Right cardiac atrium (tissue), 5 donors: ENCODE data around the gene ADAP1. TPM values are rescaled to one million over a fixed set of nuclear protein-coding genes. Genes with fewer than 3 reads are reported as not detected.

Experiments
- ATAC-seq, 2 donors: fragments of 200-7000 bp; cut with Tn5 transposase; one replicate each; pipeline versions ENCODE4 v1.8.0 to v1.9.1; 2020; ENCODE audit warnings: moderate library complexity in 2 of 2, mild to moderate bottlenecking in 1 of 2
- DNase-seq, 3 donors: peaks; one replicate each; pipeline ENCODE4 v3.0.0-alpha.2; 2020
- H3K27ac ChIP-seq: one replicate; pipeline ENCODE4 v1.5.1; 2013; ENCODE audit warnings: mild to moderate bottlenecking, low read length, control low read depth, moderate library complexity
- H3K27me3 ChIP-seq: one replicate; pipeline ENCODE4 v1.6.1; 2013; ENCODE audit not compliant: control insufficient read depth, insufficient read depth
- H3K4me1 ChIP-seq: one replicate; pipeline ENCODE4 v1.6.1; 2013; ENCODE audit warnings: low read length; ENCODE audit not compliant: control insufficient read depth, insufficient read depth
- H3K4me3 ChIP-seq: one replicate; pipeline ENCODE4 v1.5.1; 2013; ENCODE audit warnings: low read length, control low read depth
- H3K9me3 ChIP-seq: one replicate; pipeline ENCODE4 v1.6.1; 2013; ENCODE audit warnings: low read length; ENCODE audit not compliant: control insufficient read depth
- WGBS: extraction: QIAGEN DNeasy Blood & Tissue Kit; methylation state at CpG from one replicate; pipeline ENCODE4 v1.1.7; 2013; 5-methylcytosine and 5-hydroxymethylcytosine counted together
- intact Hi-C, 4 donors: fragments of 100-400 bp; cut with DNase I; formaldehyde crosslinking; loops; one replicate each; pipeline versions ENCODE4 v1.11.0 to v1.14.0; 2022 to 2023
- polyA plus RNA-seq: library from polyadenylated mRNA; stranded (reverse); fragments of 200-250 nt; gene quantifications from one replicate; pipeline ENCODE4 v1.2.3, GENCODE V29; 2013
- total RNA-seq, 4 donors: library from RNA; stranded (reverse); fragmentation: NEBNext Ultra II Directional; extraction: Animal tissue kit (Norgen Biotek cat#: 25700); gene quantifications; one replicate each; pipeline ENCODE4 v1.2.1, GENCODE V29; 2021
- donor health status: healthy with polysubstance abuse.
- donor health status: DM: no; HTN: yes; CAD: no.
- donor health status: DM: no; HTN: no; CAD: no.
- donor health status: DM: no; HTN: yes; CAD: no; lungs with severe emphysema.
- donor health status: DM: yes; HTN: yes; CAD: no.

ADAP1 gene
- total and polyA plus RNA-seq, 5 donors: 4.8 to 8.4 (median 6.5) TPM

GRCh38 chr7:916291-916941 lies 38.1 kb downstream of the ADAP1 start:
- no peaks in the 10 kb centered on the region for H3K4me1 ChIP-seq
- H3K9me3 ChIP-seq: no peaks in the 10 kb centered on the region
- H3K4me3 ChIP-seq: no peak overlapping the region
- H3K27ac ChIP-seq: no peak overlapping the region
- intact Hi-C loops: loop anchor here in 1 of 4 donors (10.0 kb wide), 1 partner anchor 148 kb away; no protein-coding TSS in a partner anchor
- WGBS: 31% methylated on average over 17 of the region's 17 CpGs
- peak; percentile 17 to 70 (median 67) for DNase-seq
- no peaks in the 10 kb centered on the region for H3K27me3 ChIP-seq
- ATAC-seq: no peak

GRCh38 chr7:915291-916218 lies 38.9 kb downstream of the ADAP1 start:
- H3K27ac ChIP-seq: no peak overlapping the region

GRCh38 chr7:914521-915194 lies 39.8 kb downstream of the ADAP1 start:
- Histone ChIP-seq H3K4me1 (no peaks in the 10 kb centered on the region), H3K27ac (no peak overlapping the region), H3K9me3 (no peaks in the 10 kb centered on the region), H3K4me3 (no peak overlapping the region), H3K27me3 (no peaks in the 10 kb centered on the region)
- DNase-seq: peak in 2 of 3 donors; percentile 38 to 46
- WGBS: 93% methylated on average over 16 of the region's 16 CpGs
- ATAC-seq: no peak
- intact Hi-C loops: loop anchor here in 1 of 4 donors (10.0 kb wide), 1 partner anchor 150 kb away; no protein-coding TSS in a partner anchor

More at GRCh38 chr7:915291-916218, 38.9 kb downstream of the ADAP1 start:
- 88% methylated on average over 43 of the region's 43 CpGs for whole genome bisulfite sequencing
- Histone ChIP-seq H3K9me3 (no peaks in the 10 kb centered on the region), H3K27me3 (no peaks in the 10 kb centered on the region), H3K4me1 (no peaks in the 10 kb centered on the region), H3K4me3 (no peak overlapping the region)
- peak; percentile 6 to 58 (median 22) for DNase-seq
- ATAC-seq: no peak
- intact Hi-C loops: loop anchor here in 1 of 4 donors (10.0 kb wide), 1 partner anchor 149 kb away; no protein-coding TSS in a partner anchor

- Histone ChIP-seq H3K4me1 (no peaks in the 10 kb centered on the region), H3K27me3 (no peaks in the 10 kb centered on the region), H3K27ac (no peak overlapping the region), H3K4me3 (no peak overlapping the region), H3K9me3 (no peaks in the 10 kb centered on the region)
- intact Hi-C loops: loop anchor here in 1 of 4 donors (10.0 kb wide), 1 partner anchor 151 kb away; no protein-coding TSS in a partner anchor
- ATAC-seq (peak in 1 of 2 donors; percentile 23), DNase-seq (peak in 2 of 3 donors; percentile 35 to 61)
- 71% methylated on average over 31 of the region's 31 CpGs for WGBS
These were observed 40.6 kb downstream of the ADAP1 start for GRCh38 chr7:913736-914520.

GRCh38 chr7:911791-912480 lies 42.5 kb downstream of the ADAP1 start:
- Histone ChIP-seq H3K27ac (no peak overlapping the region), H3K4me3 (no peak overlapping the region), H3K9me3 (no peaks in the 10 kb centered on the region), H3K4me1 (no peaks in the 10 kb centered on the region), H3K27me3 (no peaks in the 10 kb centered on the region)
- 86% methylated on average over 41 of the region's 41 CpGs for WGBS
- DNase-seq (peak in 2 of 3 donors; percentile 51 to 59), ATAC-seq (no peak)
- intact Hi-C loops: loop anchor here in 1 of 4 donors (10.0 kb wide), 1 partner anchor 153 kb away; no protein-coding TSS in a partner anchor

GRCh38 chr7:910931-911431 lies 43.5 kb downstream of the ADAP1 start:
- peak in 2 of 3 donors; percentile 32 to 62 for DNase-seq
- intact Hi-C loops: loop anchor here in 1 of 4 donors (10.0 kb wide), 1 partner anchor 154 kb away; no protein-coding TSS in a partner anchor
- Histone ChIP-seq H3K27me3 (no peaks in the 10 kb centered on the region), H3K4me3 (no peak overlapping the region), H3K9me3 (no peaks in the 10 kb centered on the region), H3K27ac (no peak overlapping the region), H3K4me1 (no peaks in the 10 kb centered on the region)
- WGBS: 87% methylated on average over 19 of the region's 19 CpGs
- ATAC-seq: no peak

GRCh38 chr7:910441-910861 lies 44.0 kb downstream of the ADAP1 start:
- WGBS: 86% methylated on average over 11 of the region's 11 CpGs
- Histone ChIP-seq H3K4me3 (no peak overlapping the region), H3K27me3 (no peaks in the 10 kb centered on the region), H3K27ac (no peak overlapping the region), H3K4me1 (no peaks in the 10 kb centered on the region), H3K9me3 (no peaks in the 10 kb centered on the region)
- intact Hi-C loops: loop anchor here in 1 of 4 donors (10.0 kb wide), 1 partner anchor 154 kb away; no protein-coding TSS in a partner anchor
- ATAC-seq: no peak
- DNase-seq: no peak

GRCh38 chr7:909358-910329 lies 44.8 kb downstream of the ADAP1 start:
- ATAC-seq (peak; percentile 45 to 83), DNase-seq (peak; percentile 78 to 90 (median 90))
- H3K9me3 ChIP-seq: no peaks in the 10 kb centered on the region
- intact Hi-C loops: loop anchor here in 1 of 4 donors (10.0 kb wide), 1 partner anchor 155 kb away; no protein-coding TSS in a partner anchor
- no peaks in the 10 kb centered on the region for H3K4me1 ChIP-seq
- no peak overlapping the region for H3K4me3 ChIP-seq
- H3K27ac ChIP-seq: no peak overlapping the region
- 36% methylated on average over 56 of the region's 58 CpGs for WGBS
- H3K27me3 ChIP-seq: no peaks in the 10 kb centered on the region
